SJCRH30 (cell line): Measurements from ENCODE around the gene MYRIP. TPM values are rescaled to one million over a fixed set of nuclear protein-coding genes. Genes with fewer than 3 reads are reported as not detected.

ENCODE experiments used
- DNase-seq, 2 experiments: peaks; one replicate each; pipeline ENCODE4 v3.0.0-alpha.2; 2015 to 2020
- H3K27ac ChIP-seq: fragments of 250-450 bp; sonication (Bioruptor Pico); 2 replicates; pipeline ENCODE4 v1.5.1; 2020; ENCODE audit warnings: mild to moderate bottlenecking, moderate library complexity
- H3K27me3 ChIP-seq: fragments of 250-450 bp; sonication (Bioruptor Pico); 2 replicates; pipeline ENCODE4 v1.5.1; 2020; ENCODE audit warnings: mild to moderate bottlenecking, moderate library complexity
- H3K36me3 ChIP-seq: fragments of 250-450 bp; sonication (Bioruptor Pico); 2 replicates; pipeline ENCODE4 v1.5.1; 2020; ENCODE audit warnings: mild to moderate bottlenecking, moderate library complexity
- H3K4me1 ChIP-seq: fragments of 250-450 bp; sonication (Bioruptor Pico); 2 replicates; pipeline ENCODE4 v1.5.1; 2020; ENCODE audit warnings: mild to moderate bottlenecking, moderate library complexity
- H3K4me3 ChIP-seq: fragments of 250-450 bp; sonication (Bioruptor Pico); 2 replicates; pipeline ENCODE4 v1.5.1; 2020; ENCODE audit warnings: mild to moderate bottlenecking, moderate library complexity
- H3K9me3 ChIP-seq: fragments of 250-450 bp; sonication (Bioruptor Pico); replicated peaks from 2 replicates; pipeline ENCODE4 v1.5.1; 2020; ENCODE audit warnings: mild to moderate bottlenecking, moderate library complexity
- total RNA-seq: library from RNA; depleted of rRNA; stranded (reverse); fragments of >200 nt; shearing (Covaris generic); gene quantifications from 2 replicates; pipeline ENCODE4 v1.2.3, GENCODE V29; 2014

Gene MYRIP
- total RNA-seq, 1 experiment from 2014 or later, result not detected

- Histone ChIP-seq H3K4me3 (no peak overlapping the region), H3K36me3 (no peaks in the 10 kb centered on the region), H3K27ac (no peak overlapping the region), H3K4me1 (no peaks in the 10 kb centered on the region), H3K27me3 (no peaks in the 10 kb centered on the region), H3K9me3 (no peaks in the 10 kb centered on the region)
- DNase-seq, result no peak
Measured at GRCh38 chr3:40215015-40215414, 405.6 kb downstream of the MYRIP start.

- H3K36me3 ChIP-seq, result no peaks in the 10 kb centered on the region
- H3K27me3 ChIP-seq, result no peaks in the 10 kb centered on the region
- no peaks in the 10 kb centered on the region for H3K4me1 ChIP-seq
- H3K4me3 ChIP-seq, result no peak overlapping the region
- no peak for DNase-seq
- no peaks in the 10 kb centered on the region for H3K9me3 ChIP-seq
- H3K27ac ChIP-seq, result no peak overlapping the region
Measured at GRCh38 chr3:40216471-40216870, 407.1 kb downstream of the MYRIP start.

- H3K36me3 ChIP-seq, result no peaks in the 10 kb centered on the region
- H3K27me3 ChIP-seq, result no peaks in the 10 kb centered on the region
- no peak overlapping the region for H3K4me3 ChIP-seq
- no peak for DNase-seq
- no peaks in the 10 kb centered on the region for H3K4me1 ChIP-seq
- no peaks in the 10 kb centered on the region for H3K9me3 ChIP-seq
- no peak overlapping the region for H3K27ac ChIP-seq
Measured at GRCh38 chr3:40223856-40224255, 414.4 kb downstream of the MYRIP start.

- Histone ChIP-seq H3K4me1 (no peaks in the 10 kb centered on the region), H3K27me3 (no peaks in the 10 kb centered on the region), H3K36me3 (no peaks in the 10 kb centered on the region), H3K9me3 (no peaks in the 10 kb centered on the region), H3K27ac (no peak overlapping the region), H3K4me3 (no peak overlapping the region)
- DNase-seq, result no peak
Measured at GRCh38 chr3:40224796-40225515, 415.5 kb downstream of the MYRIP start.

GRCh38 chr3:40226636-40227035 lies 417.2 kb downstream of the MYRIP start:
- H3K4me1 ChIP-seq, result no peaks in the 10 kb centered on the region
- DNase-seq, result no peak
- no peaks in the 10 kb centered on the region for H3K36me3 ChIP-seq
- H3K4me3 ChIP-seq, result no peak overlapping the region
- no peaks in the 10 kb centered on the region for H3K9me3 ChIP-seq
- H3K27me3 ChIP-seq, result no peaks in the 10 kb centered on the region
- H3K27ac ChIP-seq, result no peak overlapping the region

- H3K9me3 ChIP-seq, result no peaks in the 10 kb centered on the region
- H3K4me1 ChIP-seq, result no peaks in the 10 kb centered on the region
- no peak overlapping the region for H3K4me3 ChIP-seq
- H3K36me3 ChIP-seq, result no peaks in the 10 kb centered on the region
- no peak overlapping the region for H3K27ac ChIP-seq
- no peaks in the 10 kb centered on the region for H3K27me3 ChIP-seq
- DNase-seq, result no peak
Measured at GRCh38 chr3:40228792-40229350, 419.5 kb downstream of the MYRIP start.

GRCh38 chr3:40229386-40229785 lies 420.0 kb downstream of the MYRIP start:
- H3K4me3 ChIP-seq, result no peak overlapping the region

GRCh38 chr3:40229963-40230362 lies 420.6 kb downstream of the MYRIP start:
- Histone ChIP-seq H3K9me3 (no peaks in the 10 kb centered on the region), H3K4me1 (no peaks in the 10 kb centered on the region), H3K4me3 (no peak overlapping the region), H3K27me3 (no peaks in the 10 kb centered on the region), H3K36me3 (no peaks in the 10 kb centered on the region), H3K27ac (no peak overlapping the region)
- no peak for DNase-seq

More at GRCh38 chr3:40229386-40229785, 420.0 kb downstream of the MYRIP start:
- Histone ChIP-seq H3K9me3 (no peaks in the 10 kb centered on the region), H3K36me3 (no peaks in the 10 kb centered on the region), H3K4me1 (no peaks in the 10 kb centered on the region), H3K27ac (no peak overlapping the region), H3K27me3 (no peaks in the 10 kb centered on the region)
- no peak for DNase-seq

GRCh38 chr3:40230382-40230781 lies 421.0 kb downstream of the MYRIP start:
- DNase-seq, result no peak
- Histone ChIP-seq H3K27me3 (no peaks in the 10 kb centered on the region), H3K9me3 (no peaks in the 10 kb centered on the region), H3K4me1 (no peaks in the 10 kb centered on the region), H3K27ac (no peak overlapping the region), H3K4me3 (no peak overlapping the region), H3K36me3 (no peaks in the 10 kb centered on the region)

GRCh38 chr3:40232626-40233025 lies 423.2 kb downstream of the MYRIP start:
- no peak overlapping the region for H3K4me3 ChIP-seq
- no peak overlapping the region for H3K27ac ChIP-seq
- no peak for DNase-seq
- H3K9me3 ChIP-seq, result no peaks in the 10 kb centered on the region
- no peaks in the 10 kb centered on the region for H3K36me3 ChIP-seq
- H3K27me3 ChIP-seq, result no peaks in the 10 kb centered on the region
- H3K4me1 ChIP-seq, result no peaks in the 10 kb centered on the region

GRCh38 chr3:40237159-40237558 lies 427.8 kb downstream of the MYRIP start:
- H3K27ac ChIP-seq, result no peak overlapping the region
- H3K9me3 ChIP-seq, result no peaks in the 10 kb centered on the region
- no peaks in the 10 kb centered on the region for H3K4me1 ChIP-seq
- H3K4me3 ChIP-seq, result no peak overlapping the region
- H3K27me3 ChIP-seq, result no peaks in the 10 kb centered on the region
- no peaks in the 10 kb centered on the region for H3K36me3 ChIP-seq
- DNase-seq, result no peak

- Histone ChIP-seq H3K4me1 (no peaks in the 10 kb centered on the region), H3K27me3 (no peaks in the 10 kb centered on the region), H3K36me3 (no peaks in the 10 kb centered on the region), H3K9me3 (no peaks in the 10 kb centered on the region), H3K27ac (no peak overlapping the region), H3K4me3 (no peak overlapping the region)
- DNase-seq, result no peak
Measured at GRCh38 chr3:40237889-40238571, 428.6 kb downstream of the MYRIP start.

GRCh38 chr3:40240921-40241320 lies 431.5 kb downstream of the MYRIP start:
- Histone ChIP-seq H3K36me3 (no peaks in the 10 kb centered on the region), H3K27ac (no peak overlapping the region), H3K4me1 (no peaks in the 10 kb centered on the region), H3K27me3 (no peaks in the 10 kb centered on the region), H3K9me3 (no peaks in the 10 kb centered on the region), H3K4me3 (no peak overlapping the region)
- no peak for DNase-seq

- Histone ChIP-seq H3K27me3 (no peaks in the 10 kb centered on the region), H3K9me3 (no peaks in the 10 kb centered on the region), H3K4me1 (no peaks in the 10 kb centered on the region), H3K27ac (no peak overlapping the region), H3K4me3 (no peak overlapping the region), H3K36me3 (no peaks in the 10 kb centered on the region)
- DNase-seq, result no peak
Measured at GRCh38 chr3:40242216-40242615, 432.8 kb downstream of the MYRIP start.

GRCh38 chr3:40242638-40243037 lies 433.2 kb downstream of the MYRIP start:
- H3K36me3 ChIP-seq, result no peaks in the 10 kb centered on the region

More at GRCh38 chr3:40242638-40243037, 433.2 kb downstream of the MYRIP start:
- no peaks in the 10 kb centered on the region for H3K4me1 ChIP-seq
- no peaks in the 10 kb centered on the region for H3K27me3 ChIP-seq
- H3K9me3 ChIP-seq, result no peaks in the 10 kb centered on the region
- DNase-seq, result no peak
- no peak overlapping the region for H3K4me3 ChIP-seq
- no peak overlapping the region for H3K27ac ChIP-seq
